Activated gamma-delta T cell (primary cell): Measurements from ENCODE around the gene DENND1B.
"Not testable (repeated sequence)": the region's sequence is repeated elsewhere in the genome, so short reads cannot be mapped to it uniquely, and the experiment has no call there.

Source experiments
- DNase-seq: peaks from one replicate; lab custom pipeline; 2025; lab: John Stamatoyannopoulos, UW

The DENND1B gene

DNA sequence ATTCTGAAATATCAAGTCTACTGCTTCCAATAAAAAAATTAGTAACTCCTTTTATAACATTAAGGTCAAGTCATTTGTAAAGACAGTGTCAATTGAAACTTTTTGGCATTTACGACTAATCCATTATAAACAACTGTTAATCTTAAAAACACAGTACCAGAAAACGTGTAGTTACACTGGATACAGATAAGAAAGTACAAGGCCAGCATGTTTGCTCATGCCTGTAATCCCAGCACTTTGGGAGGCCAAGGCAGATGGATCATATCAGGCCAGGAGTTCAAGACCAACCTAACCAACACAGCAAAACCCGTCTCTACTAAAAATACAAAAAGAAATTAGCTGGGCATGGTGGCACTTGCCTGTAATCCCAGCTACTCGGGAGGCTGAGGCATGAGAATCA, 29.4 kb downstream of the DENND1B start:
- DNase-seq, result no peak

DNA sequence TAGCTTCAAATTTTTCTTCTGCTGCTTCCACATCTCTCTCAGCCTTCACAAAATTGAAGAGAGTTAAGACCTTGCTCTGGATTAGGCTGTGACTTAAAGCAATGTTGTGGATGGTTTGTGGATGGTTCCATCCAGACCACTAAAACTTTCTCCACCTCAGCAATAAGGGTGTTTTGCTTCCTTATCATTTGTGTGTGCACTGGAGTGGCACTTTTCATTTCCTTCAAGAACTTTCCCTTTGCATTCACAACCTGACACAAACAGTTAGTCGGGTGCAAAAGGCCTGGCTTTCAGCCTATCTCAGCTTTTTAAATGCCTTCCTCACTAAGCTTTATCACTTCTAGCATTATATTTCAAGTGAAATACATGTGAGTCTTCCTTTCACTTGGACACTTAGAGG, 30.3 kb downstream of the DENND1B start:
- no peak for DNase-seq

DNA sequence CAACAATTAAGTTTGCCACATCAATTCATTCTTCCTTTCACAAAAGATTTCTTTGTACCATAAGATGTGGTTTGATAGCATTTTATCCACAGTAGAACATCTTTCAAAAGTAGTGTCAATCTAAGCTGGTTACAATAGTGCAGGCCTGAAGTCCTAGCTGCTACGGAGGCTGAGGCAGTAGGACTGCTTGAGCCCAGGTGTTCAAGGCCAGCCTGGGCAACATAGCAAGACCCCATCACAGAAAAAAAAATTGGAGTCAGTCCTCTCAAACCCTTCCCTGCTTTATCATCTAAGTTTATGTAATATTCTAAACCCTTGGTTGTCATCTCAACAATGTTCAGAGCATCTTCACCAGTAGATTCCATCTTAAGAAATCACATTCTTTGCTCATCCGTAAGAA, 31.7 kb downstream of the DENND1B start:
- DNase-seq, result no peak

DNA sequence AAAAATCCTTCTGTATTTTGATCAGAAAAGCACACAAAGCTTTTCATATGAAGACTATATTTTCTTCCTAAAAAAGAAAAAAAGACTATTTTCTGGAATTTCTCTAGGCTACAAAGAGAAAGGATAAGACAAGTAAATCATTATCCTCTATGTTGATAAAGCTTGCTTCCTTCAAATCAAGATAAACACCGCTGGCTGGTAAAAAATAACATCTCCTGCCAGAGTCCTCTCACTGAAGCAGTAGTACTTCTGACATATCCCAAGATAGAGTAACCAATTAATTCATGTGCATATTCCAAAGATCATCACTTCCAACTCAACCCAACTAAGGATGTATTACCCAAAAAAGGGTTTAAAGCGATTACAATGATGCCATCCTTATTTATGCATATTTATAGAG, 34.3 kb downstream of the DENND1B start:
- no peak for DNase-seq

DNA sequence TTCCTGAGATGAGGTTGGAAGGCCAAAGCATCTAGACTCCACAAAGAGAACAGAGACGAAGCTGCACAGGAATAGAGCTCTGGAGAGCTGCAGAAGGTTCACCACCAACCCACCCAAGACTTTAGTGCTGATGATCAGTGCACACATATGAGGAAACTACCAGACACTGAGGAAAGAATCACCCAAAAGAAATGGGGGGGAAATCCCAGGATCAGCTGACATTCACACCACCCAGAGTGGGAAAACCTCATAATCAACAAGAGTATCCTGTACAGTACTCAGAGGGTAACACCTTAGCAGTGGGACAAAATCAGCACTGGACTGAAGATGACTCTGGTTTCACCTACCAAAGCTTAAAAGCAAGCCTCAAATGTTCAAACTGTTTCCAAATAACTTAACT, 36.4 kb downstream of the DENND1B start:
- DNase-seq, result no peak

DNA sequence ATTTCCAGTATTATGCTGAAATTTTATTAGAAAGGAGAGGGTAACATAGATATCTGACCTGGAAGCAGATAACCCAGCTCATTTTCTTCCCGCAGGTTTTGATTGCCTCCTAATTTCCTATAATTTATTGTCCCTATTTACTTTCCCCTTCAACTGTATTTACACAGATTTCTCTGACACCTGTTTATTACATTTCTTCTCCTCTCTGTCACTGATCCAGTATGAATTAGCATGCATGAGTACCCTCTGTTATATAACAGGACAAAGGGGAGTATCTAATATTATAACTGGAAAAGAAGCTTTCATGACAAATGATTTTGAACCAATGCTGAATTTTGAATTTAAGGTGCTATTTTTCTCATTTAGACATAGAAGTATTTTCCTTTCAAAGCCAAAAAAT, 37.4 kb downstream of the DENND1B start:
- no peak for DNase-seq

DNA sequence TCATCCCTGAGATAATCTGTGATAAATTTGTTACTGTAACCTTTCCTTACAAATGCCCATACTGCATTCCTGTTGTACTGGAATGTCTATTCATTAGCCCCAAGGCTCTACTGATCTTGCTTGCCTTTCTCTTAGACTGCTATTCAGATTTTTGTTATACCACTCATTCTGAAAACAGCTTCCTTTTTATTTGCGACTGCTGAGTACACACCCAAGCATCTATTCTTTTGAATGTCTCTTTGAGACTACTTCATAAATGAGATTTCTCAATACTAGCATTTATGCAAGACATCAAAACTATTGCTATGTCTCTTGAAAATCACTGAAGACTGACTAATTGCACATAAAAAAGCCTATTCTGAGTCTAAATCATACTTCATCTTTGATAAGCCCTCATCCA, 38.6 kb downstream of the DENND1B start:
- no peak for DNase-seq

DNA sequence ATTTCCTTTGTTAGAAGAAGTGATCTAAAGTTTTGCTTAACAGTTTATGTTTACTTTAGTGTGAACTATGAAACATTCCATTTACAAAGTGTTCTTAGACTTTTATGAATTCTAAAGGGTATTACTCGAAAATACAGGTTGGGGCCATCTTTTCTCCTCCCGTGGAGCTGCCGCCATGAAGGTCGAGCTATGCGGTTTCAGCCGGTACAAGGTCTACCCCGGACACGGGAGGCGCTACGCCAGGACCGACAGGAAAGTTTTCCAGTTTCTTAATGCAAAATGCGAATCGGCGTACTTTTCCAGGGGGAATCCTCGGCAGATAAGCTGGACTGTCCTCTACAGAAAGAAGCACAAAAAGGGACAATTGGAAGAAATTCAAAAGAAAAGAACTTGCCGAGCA, 39.8 kb downstream of the DENND1B start:
- DNase-seq, result no peak

DNA sequence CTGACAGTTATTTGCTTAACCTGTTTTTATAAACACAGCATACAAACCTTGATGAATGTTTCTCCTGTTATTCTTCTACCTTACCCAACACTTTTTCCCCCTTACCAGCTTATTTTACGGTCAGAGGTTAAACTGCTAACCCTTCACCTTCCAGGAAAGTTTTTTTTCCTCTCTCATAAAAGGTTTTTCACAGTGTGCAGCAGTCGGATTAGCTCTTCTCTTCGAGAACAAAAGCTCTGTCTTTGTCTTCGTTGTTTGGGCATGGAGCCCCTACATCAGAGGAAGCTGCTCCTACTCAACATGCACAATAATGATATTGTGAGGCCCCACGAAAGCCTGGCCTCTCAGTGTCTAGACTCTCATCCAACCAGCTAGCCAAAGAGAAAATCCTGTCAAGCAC, 42.0 kb downstream of the DENND1B start:
- DNase-seq, result no peak

DNA sequence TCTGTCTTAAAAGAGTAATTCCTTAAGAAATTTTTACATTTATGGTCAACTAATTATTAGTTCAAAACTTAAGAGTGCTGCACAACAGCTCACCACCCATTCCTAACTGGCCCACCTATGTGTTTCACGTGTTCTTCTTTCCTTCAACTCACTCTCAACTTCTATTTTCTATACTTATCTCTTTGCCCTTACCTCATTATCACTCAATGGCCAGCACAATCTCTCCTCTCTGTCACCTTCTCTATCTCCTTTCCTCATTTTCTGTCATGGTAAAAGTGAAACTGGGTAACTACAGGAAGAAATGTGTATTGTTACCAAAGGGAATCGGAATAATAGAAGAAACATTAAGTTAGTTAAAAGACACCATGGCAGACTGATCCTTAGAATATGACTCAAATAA, 43.1 kb downstream of the DENND1B start:
- DNase-seq, result no peak

DNA sequence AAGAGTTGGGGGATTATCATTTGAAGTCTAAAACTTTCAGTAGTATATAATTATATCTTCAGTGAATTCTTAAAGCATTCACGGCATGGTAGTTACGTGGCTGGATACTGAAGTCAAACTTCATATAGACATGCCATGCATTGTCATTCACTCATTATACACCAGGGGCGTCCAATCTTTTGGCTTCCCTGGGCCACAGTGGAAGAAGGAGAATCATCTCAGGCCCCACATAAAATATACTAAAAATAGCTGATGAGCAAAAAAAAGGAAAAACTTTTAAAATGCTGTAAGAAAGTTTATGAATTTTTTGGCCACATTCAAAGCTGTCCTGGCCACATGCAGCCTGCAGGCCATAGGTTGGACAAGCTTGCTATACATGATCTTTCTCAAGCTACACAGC, 43.8 kb downstream of the DENND1B start:
- DNase-seq, result no peak

DNA sequence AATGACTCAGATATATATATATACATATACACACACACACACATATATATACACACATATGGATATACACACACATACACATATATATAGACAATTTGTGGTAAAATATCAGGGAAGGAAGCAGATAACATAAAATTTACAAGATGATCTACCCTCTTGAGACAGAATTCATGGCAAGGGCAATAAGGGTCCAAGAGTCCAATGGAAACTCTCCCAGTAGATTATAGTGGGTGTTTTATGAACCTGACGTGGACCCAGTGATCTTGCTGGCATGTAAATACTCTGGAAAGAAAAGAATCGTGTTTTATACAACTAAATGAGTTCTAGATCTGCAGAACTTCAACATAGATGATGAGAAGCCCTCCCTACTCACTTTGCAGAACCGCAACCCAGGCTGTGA, 49.3 kb downstream of the DENND1B start:
- no peak for DNase-seq

DNA sequence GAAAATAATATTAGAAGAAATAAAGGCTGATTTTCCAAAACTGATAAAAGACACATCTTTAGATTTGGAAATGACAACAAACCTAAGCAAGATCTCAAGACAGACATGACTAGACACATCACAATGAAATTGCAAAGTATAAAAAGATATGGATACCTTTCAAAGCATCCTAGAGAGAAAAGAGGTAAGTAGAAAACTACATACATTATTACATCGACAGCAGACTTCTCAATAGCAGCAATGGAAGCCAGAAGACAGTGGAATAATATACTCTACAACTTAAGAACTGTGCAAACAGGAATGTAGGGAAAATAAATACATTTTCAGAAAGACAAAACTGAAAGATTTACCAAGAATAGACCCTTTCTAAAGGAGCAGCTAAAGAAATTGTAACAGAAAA, 50.2 kb downstream of the DENND1B start:
- DNase-seq, result no peak

DNA sequence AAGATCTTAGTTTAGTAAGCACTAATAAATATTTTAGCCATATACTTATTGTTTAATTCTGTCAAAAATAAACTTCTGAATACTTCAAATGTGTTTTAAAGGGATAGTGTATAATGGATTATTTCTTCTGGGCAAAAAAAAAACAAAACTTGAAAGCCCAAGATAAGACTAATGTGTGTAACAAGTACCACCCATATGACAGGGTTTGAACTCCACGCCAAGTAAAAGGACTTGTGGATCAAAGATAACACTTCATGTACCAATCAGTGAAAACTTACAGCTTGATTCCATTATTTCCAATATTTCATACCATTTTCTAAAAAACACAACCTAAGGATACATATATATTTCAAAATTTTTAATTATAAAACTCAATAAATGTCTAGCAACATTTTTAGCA, 59.5 kb downstream of the DENND1B start:
- no peak for DNase-seq

DNA sequence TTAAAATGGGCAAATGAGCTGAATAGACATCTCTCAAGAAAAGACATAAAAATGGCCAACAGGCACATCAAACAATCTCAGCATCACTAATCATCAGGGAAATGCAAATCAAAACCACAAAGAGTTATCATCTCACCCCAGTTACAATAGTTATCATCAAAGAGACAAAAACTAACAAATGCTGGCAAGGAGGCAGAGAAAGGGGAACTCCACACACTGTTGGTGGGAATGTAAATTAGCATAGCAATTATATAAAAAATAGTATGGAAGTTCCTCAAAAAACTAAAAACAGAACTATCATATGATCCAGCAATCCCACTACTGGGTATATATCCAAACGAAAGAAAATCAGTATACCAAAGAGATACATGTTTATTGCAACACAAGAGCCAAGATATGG, 68.7 kb downstream of the DENND1B start:
- DNase-seq, result no peak

DNA sequence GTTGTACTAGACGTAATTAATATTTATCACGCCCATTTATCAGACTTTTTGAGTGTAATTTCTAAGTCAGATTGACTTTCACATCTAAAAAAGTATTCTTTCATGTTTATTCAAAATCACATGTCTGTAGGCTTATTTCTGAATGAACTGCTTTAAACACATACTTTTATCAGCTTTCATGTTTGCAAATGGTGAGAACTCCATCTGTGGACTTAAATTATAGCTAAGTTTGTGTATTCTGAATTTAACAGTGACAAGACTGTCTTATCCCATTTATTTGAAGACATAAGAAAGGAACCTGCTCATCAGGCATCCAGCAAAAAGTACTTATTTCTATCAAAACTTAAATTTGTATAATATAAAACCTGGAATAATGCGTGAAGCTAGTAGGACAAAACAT, 69.3 kb downstream of the DENND1B start:
- DNase-seq, result no peak

DNA sequence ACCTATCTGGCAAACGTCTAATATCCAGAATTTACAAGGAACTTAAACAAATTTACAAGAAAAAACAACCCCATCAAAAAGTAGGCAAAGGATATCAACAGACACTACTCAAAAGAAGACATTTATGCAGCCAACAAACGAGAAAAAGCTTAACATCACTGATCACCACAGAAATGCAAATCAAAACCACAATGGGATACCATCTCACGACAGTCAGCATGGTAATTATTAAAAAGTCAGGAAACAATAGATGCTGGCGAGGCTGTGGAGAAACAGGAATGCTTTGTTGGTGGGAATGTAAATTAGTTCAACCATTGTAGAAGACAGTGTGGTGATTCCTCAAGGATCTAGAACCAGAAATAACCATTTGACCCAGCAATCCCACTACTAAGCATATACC, 74.6 kb downstream of the DENND1B start:
- not testable (repeated sequence) for DNase-seq

DNA sequence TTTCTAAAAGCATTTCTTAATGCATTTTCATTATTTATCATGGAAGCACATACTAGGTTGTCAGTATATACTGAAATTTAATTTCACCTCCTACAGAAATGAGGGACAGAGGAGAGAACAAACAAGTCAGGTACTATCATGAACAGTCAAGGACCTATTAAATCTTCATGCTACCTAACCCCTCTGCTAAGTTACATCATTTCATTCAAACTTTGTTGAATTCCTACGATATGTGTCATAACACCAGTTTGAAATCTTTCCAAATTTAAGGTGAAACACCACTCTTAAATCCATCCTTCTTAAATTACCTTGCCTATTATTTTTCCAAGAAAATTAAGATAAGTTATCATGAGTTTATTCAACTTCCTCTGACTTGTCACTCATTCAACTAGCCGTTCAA, 78.9 kb downstream of the DENND1B start:
- DNase-seq, result no peak

DNA sequence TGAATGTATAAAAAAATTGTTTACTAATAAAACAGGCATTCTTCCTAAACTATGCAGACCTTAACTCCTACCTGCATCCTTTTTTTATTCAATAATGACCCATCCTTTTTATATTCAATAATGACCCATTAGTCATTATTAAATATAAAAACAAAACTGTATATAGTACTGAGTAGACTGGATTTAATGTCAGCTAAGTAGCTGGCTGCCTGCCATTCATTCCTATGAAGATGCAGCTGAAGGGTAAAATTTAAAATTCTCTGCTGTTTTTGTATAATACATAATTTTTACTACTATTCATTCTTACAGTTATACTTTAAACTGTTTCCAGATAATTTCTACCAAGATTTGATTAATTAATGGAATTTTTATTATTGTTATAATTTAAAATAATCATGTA, 79.3 kb downstream of the DENND1B start:
- no peak for DNase-seq

DNA sequence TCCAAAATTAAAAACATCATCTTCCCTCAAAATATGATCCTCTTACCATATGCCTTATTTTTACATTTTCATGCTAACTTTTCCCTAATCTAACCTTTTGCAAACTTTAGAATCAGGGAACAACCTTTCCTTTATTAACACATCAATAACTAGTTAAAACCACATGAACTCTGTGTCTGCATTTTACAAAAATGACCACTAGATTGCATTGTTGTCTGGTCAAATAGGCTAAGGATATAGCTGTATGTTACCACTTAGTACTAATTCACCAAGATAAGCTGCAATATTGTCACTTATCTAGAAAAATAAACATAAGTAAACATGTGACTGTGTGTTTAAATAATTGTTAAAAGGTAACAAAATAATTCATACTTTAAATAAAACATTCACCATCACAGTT, 82.3 kb downstream of the DENND1B start:
- no peak for DNase-seq

DNA sequence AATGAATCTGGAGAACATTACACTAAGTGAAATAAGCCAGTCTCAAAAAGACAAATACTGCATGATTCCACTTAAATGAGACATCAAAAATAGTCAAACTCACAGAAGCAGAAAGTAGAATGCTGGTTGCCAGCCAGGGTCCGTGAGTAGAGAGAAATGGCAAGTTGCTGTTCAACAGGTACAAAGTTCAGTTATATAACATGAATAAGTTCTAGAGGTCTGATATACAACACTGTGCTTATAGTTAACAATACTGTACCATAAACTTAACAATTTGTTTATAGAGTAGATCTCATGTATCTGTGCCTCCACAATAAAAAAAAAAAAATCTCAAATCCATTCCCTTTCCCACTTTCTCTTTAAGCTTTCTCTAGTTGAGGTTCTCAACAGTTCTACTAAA, 83.5 kb downstream of the DENND1B start:
- DNase-seq, result no peak

DNA sequence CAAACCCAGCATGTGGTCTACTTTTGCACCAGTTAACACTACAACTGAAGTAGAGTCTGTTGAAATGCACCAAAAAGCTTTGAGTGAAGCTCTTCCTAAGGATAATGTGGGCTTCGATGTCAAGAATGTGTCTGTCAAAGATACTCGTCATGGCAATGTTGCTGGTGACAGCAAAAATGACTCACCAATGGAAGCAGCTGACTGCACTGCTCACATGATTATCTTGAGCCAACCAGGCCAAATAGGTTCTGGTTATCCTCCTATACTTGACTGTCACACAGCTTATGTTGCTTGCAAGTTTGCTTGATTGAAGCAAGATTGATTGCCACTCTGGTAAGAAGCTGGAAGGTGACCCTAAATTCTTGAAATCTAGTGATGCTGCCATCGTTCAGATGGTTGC, 85.2 kb downstream of the DENND1B start:
- DNase-seq, result no peak

DNA sequence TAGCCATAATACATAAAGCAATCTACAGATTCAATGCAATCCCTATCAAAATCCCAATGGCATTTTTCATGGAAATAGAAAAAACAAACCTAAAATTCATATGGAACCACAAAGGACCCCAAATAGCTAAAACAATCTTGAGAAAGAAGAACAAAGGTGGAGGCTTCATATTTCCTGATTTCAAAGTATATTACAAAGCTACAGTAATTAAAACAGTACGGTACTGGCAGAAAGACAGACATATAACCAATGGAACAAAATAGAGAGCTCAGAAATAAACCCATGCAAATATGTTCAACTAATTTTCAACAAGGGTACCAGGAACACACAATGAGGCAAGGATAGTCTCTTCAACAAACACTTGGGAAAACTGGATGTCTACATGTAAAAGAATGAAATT, 87.0 kb downstream of the DENND1B start:
- DNase-seq, result no peak

DNA sequence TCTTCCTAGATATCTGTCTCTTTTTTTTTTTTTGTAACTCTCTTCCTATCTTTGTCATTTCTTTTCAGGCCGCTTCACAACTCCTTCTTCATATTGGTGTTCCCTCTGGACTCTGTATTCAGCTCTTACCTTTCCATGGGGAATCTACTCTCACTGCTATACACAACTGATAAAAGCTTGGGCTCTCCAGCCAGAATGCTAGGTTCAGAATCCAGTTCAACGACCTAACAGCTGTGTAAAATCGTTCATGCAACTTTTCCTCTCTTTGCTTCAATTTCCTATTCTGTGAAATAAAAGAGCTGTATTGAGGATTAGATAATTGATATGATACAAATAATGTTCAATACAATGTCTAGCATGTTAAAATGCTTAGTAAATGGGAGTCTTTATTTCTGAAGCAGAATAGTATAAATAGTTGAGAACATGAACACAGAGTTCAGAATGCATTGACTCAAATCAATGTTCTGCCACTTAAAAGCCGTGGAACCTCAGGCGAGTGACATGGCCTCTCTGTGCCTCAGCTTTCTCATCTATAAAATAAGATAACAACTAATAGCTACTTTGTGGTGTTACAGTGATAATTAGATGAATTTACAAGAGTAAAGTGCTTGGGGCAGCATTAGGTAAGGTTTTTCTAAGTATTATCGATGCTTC, 88.5 kb downstream of the DENND1B start:
- no peak for DNase-seq

DNA sequence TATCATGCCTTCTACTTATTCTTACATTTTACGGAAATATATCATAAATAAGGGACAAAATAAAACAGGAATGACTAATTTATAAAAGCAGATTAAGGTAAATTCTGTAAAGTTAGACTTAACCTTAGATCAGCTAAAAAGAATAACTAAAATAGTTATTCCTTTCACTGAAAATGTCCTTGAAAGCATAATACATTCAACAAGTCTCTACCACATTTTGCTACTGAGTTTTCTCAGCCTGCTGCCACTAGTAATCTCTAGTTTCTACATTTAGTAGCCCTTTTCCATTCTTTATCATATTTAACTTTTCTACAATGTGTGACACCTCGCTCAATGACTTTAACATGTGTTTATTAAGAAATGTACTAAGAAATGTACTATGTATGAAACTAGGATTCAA, 89.0 kb downstream of the DENND1B start:
- DNase-seq, result no peak
